ENCODE results near the gene TCL1A. TPM values are rescaled to one million over a fixed set of nuclear protein-coding genes. Genes with fewer than 3 reads are reported as not detected.

Gene TCL1A
- total RNA-seq, 1 donor from 2014 or later, result not detected

GRCh38 chr14:95660651-95661515 is 53.0 kb downstream of the TCL1A start:
- H3K4me1 ChIP-seq (ENCODE audit: insufficient read depth, low read length), result no peaks in the 10 kb centered on the region
- H3K9me3 ChIP-seq (ENCODE audit: insufficient read depth, low read depth, low read length), result no peaks in the 10 kb centered on the region
- TF ChIP-seq CTCF (IDR thresholded peaks at IDR 0.05; ENCODE audit: insufficient read depth, low read depth, low read length) (no peak), EZH2 (IDR thresholded peaks at IDR 0.05; ENCODE audit: insufficient read depth, low read length) (no peak)
- no peak overlapping the region for H3K4me2 ChIP-seq (ENCODE audit: low read length)
- H3K4me3 ChIP-seq (ENCODE audit: insufficient read depth, low read depth, low read length), result no peak overlapping the region
- H3K27me3 Mint-ChIP-seq (ENCODE audit: low read depth, unreplicated experiment), result peaks cover 28% of the 10 kb centered on the region
- H3K36me3 Mint-ChIP-seq (ENCODE audit: low read depth, unreplicated experiment), result no peaks in the 10 kb centered on the region
- H3K27ac ChIP-seq (ENCODE audit: low read depth, low read length), result no peak overlapping the region
- H3K79me2 ChIP-seq (ENCODE audit: insufficient read depth, low read length), result no peaks in the 10 kb centered on the region
- no peak overlapping the region for H3K4me3 Mint-ChIP-seq (ENCODE audit: unreplicated experiment)
- H4K20me1 ChIP-seq (ENCODE audit: insufficient read depth, low read length), result no peaks in the 10 kb centered on the region
- FAIRE-seq (no peak), DNase-seq (ENCODE audit: low read depth) (no peak)
- H3K36me3 ChIP-seq (ENCODE audit: insufficient read depth, low read length), result no peaks in the 10 kb centered on the region
- H3K27me3 ChIP-seq (ENCODE audit: insufficient read depth, low read length), result no peaks in the 10 kb centered on the region
- no peak overlapping the region for H3K9ac ChIP-seq (ENCODE audit: low read length)
- peak overlapping the region; percentile 8 for H3K27ac Mint-ChIP-seq (ENCODE audit: unreplicated experiment)
- H2AFZ ChIP-seq (ENCODE audit: low read depth, low read length), result no peak overlapping the region
- peaks cover 12% of the 10 kb centered on the region for H3K4me1 Mint-ChIP-seq (ENCODE audit: low read depth, unreplicated experiment)
- H3K9me3 Mint-ChIP-seq (ENCODE audit: unreplicated experiment), result no peaks in the 10 kb centered on the region

- no peaks in the 10 kb centered on the region for H3K9me3 Mint-ChIP-seq (ENCODE audit: unreplicated experiment)
- no peak overlapping the region for H3K4me3 Mint-ChIP-seq (ENCODE audit: unreplicated experiment)
- H3K4me2 ChIP-seq (ENCODE audit: low read length), result no peak overlapping the region
- H3K27ac Mint-ChIP-seq (ENCODE audit: unreplicated experiment), result no peak overlapping the region
- no peak for DNase-seq (ENCODE audit: low read depth)
- no peak overlapping the region for H3K4me3 ChIP-seq (ENCODE audit: insufficient read depth, low read depth, low read length)
- H4K20me1 ChIP-seq (ENCODE audit: insufficient read depth, low read length), result no peaks in the 10 kb centered on the region
- FAIRE-seq, result no peak
- peaks cover 12% of the 10 kb centered on the region for H3K4me1 Mint-ChIP-seq (ENCODE audit: low read depth, unreplicated experiment)
- no peaks in the 10 kb centered on the region for H3K4me1 ChIP-seq (ENCODE audit: insufficient read depth, low read length)
- H3K9ac ChIP-seq (ENCODE audit: low read length), result no peak overlapping the region
- TF ChIP-seq EZH2 (IDR thresholded peaks at IDR 0.05; ENCODE audit: insufficient read depth, low read length) (no peak), CTCF (IDR thresholded peaks at IDR 0.05; ENCODE audit: insufficient read depth, low read depth, low read length) (no peak)
- H2AFZ ChIP-seq (ENCODE audit: low read depth, low read length), result no peak overlapping the region
- H3K36me3 ChIP-seq (ENCODE audit: insufficient read depth, low read length), result no peaks in the 10 kb centered on the region
- no peaks in the 10 kb centered on the region for H3K27me3 ChIP-seq (ENCODE audit: insufficient read depth, low read length)
- H3K79me2 ChIP-seq (ENCODE audit: insufficient read depth, low read length), result no peaks in the 10 kb centered on the region
- H3K9me3 ChIP-seq (ENCODE audit: insufficient read depth, low read depth, low read length), result no peaks in the 10 kb centered on the region
- H3K27ac ChIP-seq (ENCODE audit: low read depth, low read length), result no peak overlapping the region
- H3K27me3 Mint-ChIP-seq (ENCODE audit: low read depth, unreplicated experiment), result peaks cover 25% of the 10 kb centered on the region
- no peaks in the 10 kb centered on the region for H3K36me3 Mint-ChIP-seq (ENCODE audit: low read depth, unreplicated experiment)
Observed at GRCh38 chr14:95659990-95660385, 53.9 kb downstream of the TCL1A start.

Other genes starting within 250 kb of the TCL1A start
- gene SYNE3, start 197.5 kb downstream of the TCL1A start, total RNA-seq, result 2.5 TPM in 2 replicates
- gene GLRX5, start 179.1 kb downstream of the TCL1A start, total RNA-seq, result 50.1 and 50.5 TPM in 2 replicates
- gene TCL1B, start 27.7 kb downstream of the TCL1A start, total RNA-seq, result not detected in 2 replicates
- gene TUNAR, start 162.7 kb upstream of the TCL1A start, total RNA-seq, result 0.50 and 1.0 TPM in 2 replicates

Data from astrocyte (in vitro differentiated cells and primary cell).